Left lung (tissue), 10 donors: ENCODE data around the gene PIMREG. TPM values are rescaled to one million over a fixed set of nuclear protein-coding genes. Genes with fewer than 3 reads are reported as not detected.

Experiments
- ATAC-seq: fragments of 200-7000 bp; cut with Tn5 transposase; one replicate; pipeline ENCODE4 v1.9.1; 2020; ENCODE audit warnings: moderate library complexity
- DNase-seq, 4 donors: peaks; one replicate each; pipeline ENCODE4 v3.0.0-alpha.2; 2013 to 2020
- H3K27ac ChIP-seq, 2 donors: fragments of 200-600 bp; sonication (generic) in 1 of 2; one replicate each; pipeline versions ENCODE4 v1.5.0 to v1.8.0; 2020 to 2021
- H3K27me3 ChIP-seq, 2 donors: fragments of 200-600 bp; sonication (generic) in 1 of 2; one replicate each; pipeline versions ENCODE4 v1.5.0 to v1.8.0; 2020 to 2021
- H3K36me3 ChIP-seq, 2 donors: fragments of 200-600 bp; sonication (generic) in 1 of 2; one replicate each; pipeline versions ENCODE4 v1.5.0 to v1.8.0; 2020 to 2021
- H3K4me1 ChIP-seq, 2 donors: fragments of 200-600 bp; one replicate each; pipeline ENCODE4 v1.8.0; 2021
- H3K4me3 ChIP-seq, 2 donors: fragments of 200-600 bp; sonication (generic) in 1 of 2; one replicate each; pipeline versions ENCODE4 v1.5.0 to v1.8.0; 2020 to 2021; ENCODE audit warnings: mild to moderate bottlenecking in 1 of 2
- H3K9me3 ChIP-seq, 2 donors: fragments of 200-600 bp; sonication (generic) in 1 of 2; one replicate each; pipeline versions ENCODE4 v1.5.0 to v1.8.0; 2020 to 2021
- CTCF ChIP-seq, 2 donors: fragments of 200-600 bp; sonication (generic) in 1 of 2; IDR thresholded peaks; one replicate each; pipeline versions ENCODE4 v1.5.0 to v1.8.0; 2021; ENCODE audit warnings: antibody characterized with exemption in 2 of 2
- intact Hi-C, 2 donors: fragments of 100-400 bp; cut with DNase I; formaldehyde crosslinking; loops; one replicate each; pipeline versions ENCODE4 v1.11.2 to v1.14.2; 2022
- polyA plus RNA-seq, 6 donors: library from polyadenylated mRNA; unstranded; fragments of 120-200 nt; gene quantifications; one replicate each; pipeline ENCODE4 v1.2.1, GENCODE V29; 2013; ENCODE audit not compliant: insufficient read length in 6 of 6
- total RNA-seq, 2 donors: library from RNA; stranded (reverse); fragmentation: NEBNext Ultra II Directional; extraction: Animal tissue kit (Norgen Biotek cat#: 25700); gene quantifications; one replicate each; pipeline ENCODE4 v1.2.1, GENCODE V29; 2021
- donor health status: DM: no; HTN: yes; CAD: no.
- donor health status: DM: no; HTN: no; CAD: no.

The PIMREG gene
- total and polyA plus RNA-seq, 8 donors, result 1.6 to 76.8 (median 21.1) TPM

- TF ChIP-seq CTCF (IDR thresholded peaks at IDR 0.05), result no peak
- intact Hi-C loops, result no loop called here
- Histone ChIP-seq H3K4me1 (peaks cover 0 to 4% of the 10 kb centered on the region in 2 donors), H3K4me3 (no peak overlapping the region), H3K27me3 (peaks cover 0 to 25% of the 10 kb centered on the region in 2 donors), H3K27ac (no peak overlapping the region), H3K9me3 (no peaks in the 10 kb centered on the region), H3K36me3 (no peaks in the 10 kb centered on the region)
- ATAC-seq (no peak), DNase-seq (no peak)
Observed at GRCh38 chr17:6456321-6456720, 12.1 kb downstream of the PIMREG start.

DNA sequence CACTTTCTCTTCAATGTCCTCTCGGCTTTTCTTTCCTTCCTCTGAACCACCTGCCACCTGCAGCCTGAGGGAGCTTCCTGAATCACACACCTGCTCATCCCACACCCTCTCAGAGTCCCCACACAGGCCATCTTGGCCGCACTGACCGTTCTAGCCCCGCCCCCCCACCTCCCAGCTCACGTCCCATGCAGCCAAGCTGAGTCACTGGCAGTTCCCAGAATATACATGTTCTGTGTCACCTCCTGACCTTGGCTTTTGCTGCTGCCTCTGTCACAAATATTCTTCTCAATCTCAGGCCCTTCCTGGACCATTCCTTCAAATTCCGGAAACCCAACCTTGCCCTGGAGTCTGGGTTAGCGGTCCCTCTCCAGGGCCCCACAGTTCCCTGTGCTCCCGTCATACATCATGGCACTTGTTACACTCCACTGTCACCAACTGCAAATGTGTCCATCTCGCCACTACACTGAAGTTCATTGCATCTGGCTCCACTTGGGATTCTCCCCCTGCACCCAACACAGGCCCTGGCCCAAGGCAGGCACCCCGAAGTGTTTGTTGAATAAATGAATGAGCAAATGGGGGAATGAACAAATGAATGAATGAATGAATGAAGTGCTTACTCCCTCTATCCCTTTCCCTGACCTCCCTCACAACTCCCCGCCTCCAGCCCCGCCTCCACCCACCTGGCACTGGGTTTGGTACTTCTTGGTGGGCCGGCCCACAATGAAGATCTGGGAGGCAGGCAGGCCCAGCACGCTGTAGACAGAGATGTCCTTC is 12.8 kb downstream of the PIMREG start:
- Histone ChIP-seq H3K27ac (no peak overlapping the region), H3K27me3 (peaks cover 0 to 25% of the 10 kb centered on the region in 2 donors), H3K4me1 (peaks cover 0 to 4% of the 10 kb centered on the region in 2 donors), H3K4me3 (no peak overlapping the region), H3K9me3 (no peaks in the 10 kb centered on the region), H3K36me3 (no peaks in the 10 kb centered on the region)
- no peak for DNase-seq
- ATAC-seq, result peak; percentile 38
- intact Hi-C loops, result no loop called here
- TF ChIP-seq CTCF (IDR thresholded peaks at IDR 0.05), result no peak

GRCh38 chr17:6457688-6458459 is 13.6 kb downstream of the PIMREG start:
- DNase-seq, result no peak
- Histone ChIP-seq H3K36me3 (no peaks in the 10 kb centered on the region), H3K27ac (no peak overlapping the region), H3K4me3 (no peak overlapping the region), H3K9me3 (no peaks in the 10 kb centered on the region), H3K4me1 (peaks cover 0 to 4% of the 10 kb centered on the region in 2 donors), H3K27me3 (peaks cover 0 to 25% of the 10 kb centered on the region in 2 donors)
- intact Hi-C loops, result no loop called here
- ATAC-seq, result peak; percentile 43
- no peak for TF ChIP-seq CTCF (IDR thresholded peaks at IDR 0.05)

DNA sequence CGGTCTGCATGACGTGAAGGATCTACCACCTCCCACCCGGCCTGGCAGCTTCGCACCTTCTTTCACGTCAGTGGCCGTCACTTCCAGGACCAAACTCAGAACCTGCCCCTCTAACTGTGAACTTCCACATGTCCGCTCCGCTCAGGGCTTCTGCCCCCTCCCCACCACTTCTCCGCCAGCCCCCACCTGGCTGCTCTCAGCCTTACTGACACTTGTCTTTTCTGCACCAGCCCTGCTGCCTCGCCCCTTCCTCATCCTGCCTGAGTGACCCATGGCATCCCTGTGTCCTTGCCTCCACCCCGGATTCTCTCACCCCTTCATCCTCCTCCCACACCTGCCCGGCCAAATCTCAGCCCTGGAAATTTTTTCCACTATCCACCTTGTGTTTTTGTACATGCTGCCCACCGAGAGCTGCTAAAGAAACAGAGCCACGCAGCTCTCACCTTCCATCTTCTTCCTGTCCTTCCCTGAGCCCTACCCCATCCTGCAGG is 14.2 kb downstream of the PIMREG start:
- no peak for ATAC-seq
- Histone ChIP-seq H3K27ac (no peak overlapping the region), H3K27me3 (peaks cover 0 to 25% of the 10 kb centered on the region in 2 donors), H3K9me3 (no peaks in the 10 kb centered on the region), H3K36me3 (no peaks in the 10 kb centered on the region), H3K4me3 (no peak overlapping the region), H3K4me1 (peaks cover 0 to 4% of the 10 kb centered on the region in 2 donors)
- no peak for DNase-seq
- intact Hi-C loops, result no loop called here
- no peak for TF ChIP-seq CTCF (IDR thresholded peaks at IDR 0.05)
